Inflammatory macrophage (primary cell): ENCODE measurements around the gene PRDM16.

Experiments
- DNase-seq, 2 donors: peaks; one replicate each; pipeline ENCODE4 v3.0.0-alpha.2; 2020 to 2022

Gene PRDM16

DNA sequence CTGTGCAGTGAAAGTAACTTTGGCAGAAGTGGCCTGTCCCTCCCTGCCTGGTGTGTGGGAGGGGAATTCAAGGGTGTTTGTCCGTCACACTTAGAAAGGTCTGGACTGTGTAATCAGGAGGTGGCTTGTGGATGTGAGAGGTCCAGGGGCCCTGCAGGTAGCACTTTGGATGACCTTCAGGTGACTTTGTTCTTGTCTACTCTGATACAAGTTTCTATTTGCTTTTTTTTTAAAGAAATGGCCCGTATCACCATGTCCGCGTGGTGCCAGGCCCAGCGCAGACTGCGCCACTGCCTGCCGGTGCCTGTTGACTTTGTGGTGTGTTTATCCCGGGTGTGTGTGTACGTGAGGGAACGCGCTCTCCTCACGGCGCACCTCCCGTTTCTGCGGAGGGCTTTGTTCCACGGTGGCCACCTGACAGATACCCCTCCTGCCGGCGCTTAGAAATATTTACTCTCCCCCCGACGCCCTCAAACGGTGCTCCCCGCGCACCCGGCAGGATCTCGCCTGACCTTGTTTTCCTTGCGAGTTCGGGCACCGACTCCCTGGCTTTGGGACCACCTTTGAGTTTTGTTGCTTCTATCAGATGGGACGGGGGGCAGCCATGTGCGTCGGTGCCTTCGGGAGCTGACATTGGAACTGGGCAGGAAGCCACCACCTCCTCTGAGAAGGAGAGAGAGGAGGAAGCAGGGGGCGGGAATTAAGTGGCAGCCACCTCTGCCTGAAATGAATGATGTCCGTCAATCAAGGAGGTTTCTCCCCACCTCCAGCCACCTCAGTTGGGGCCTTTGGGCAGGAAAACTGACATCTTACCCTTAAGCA, 119.4 kb downstream of the PRDM16 start:
- no peak for DNase-seq

DNA sequence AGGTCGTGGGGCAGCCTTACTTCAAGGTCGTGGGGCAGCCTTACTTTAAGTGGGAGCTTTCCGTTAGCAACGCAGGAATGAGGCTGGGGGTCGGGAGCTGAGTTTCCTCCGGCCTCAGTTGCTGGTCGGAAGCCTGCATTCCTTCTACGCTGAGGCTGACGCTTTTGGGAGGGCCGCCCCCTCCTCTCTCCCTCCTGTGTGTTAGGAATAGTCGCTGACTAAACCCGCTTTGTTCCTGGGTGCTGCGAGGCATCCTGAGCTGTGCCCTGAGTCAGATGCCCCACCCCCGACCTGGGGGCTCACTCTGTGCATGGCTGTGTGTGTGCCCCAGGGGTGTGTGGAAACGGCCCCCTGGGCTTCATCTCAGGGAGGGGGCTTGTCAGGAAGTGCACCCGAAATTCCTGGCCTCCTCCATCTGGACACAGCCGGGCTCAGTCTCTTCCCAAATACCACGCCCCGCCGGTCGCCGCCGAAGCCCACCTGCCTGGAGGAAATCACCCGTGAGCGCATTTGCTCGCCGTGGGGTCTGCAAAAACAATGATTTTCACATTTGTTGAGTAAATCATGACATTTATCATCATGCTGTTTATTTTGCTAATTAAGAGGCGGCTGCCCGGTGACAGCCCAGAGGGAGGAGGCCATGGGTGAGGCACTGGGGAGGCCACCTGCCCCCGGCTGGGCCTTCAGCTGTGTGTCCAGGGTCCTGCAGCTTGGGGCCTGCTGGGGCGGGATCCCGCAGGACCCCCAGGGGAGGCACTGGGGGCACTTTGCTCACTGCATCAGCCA, 121.4 kb downstream of the PRDM16 start:
- DNase-seq: no peak

GRCh38 chr1:3192361-3192760, 123.4 kb downstream of the PRDM16 start:
- peak; percentile 28 to 35 for DNase-seq

GRCh38 chr1:3192825-3193224, 123.8 kb downstream of the PRDM16 start:
- no peak for DNase-seq

- no peak for DNase-seq
These were observed 124.8 kb downstream of the PRDM16 start for GRCh38 chr1:3193811-3194210.

DNA sequence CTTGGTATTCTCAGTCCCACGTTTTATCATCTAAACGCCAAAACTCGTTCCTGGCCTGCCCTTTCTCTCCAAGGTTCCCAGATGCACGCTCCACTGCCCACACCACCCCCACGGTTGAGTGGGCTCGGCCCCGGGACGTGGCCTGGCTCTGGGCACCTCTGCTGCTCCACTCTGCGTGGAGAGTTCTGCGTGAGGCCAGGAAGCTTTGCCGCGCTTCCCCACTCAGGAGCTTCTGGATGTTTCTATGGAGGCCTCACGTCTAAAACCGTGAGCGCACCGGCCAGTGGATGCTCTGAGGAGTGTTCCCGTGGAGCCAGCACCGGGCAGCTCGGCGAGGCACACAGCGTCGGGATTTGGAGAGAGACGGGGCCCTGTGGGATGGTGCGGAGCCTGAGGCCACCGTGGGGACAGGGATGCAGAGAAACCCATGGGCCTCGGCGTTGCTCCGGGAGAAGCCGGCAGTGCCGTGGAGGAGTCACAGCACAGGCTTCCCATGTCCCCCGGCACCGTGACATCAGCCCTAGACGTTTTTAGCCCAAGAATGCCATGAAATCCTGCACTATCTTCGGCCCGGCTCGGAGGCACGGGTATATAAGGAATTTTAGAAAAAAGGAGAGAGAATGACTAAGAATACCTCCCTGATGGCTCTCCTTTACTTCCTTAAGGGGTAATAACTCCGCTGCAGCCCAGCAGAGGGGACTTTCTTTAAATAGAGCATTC, 125.9 kb downstream of the PRDM16 start:
- no peak for DNase-seq

- no peak for DNase-seq
These were observed 126.4 kb downstream of the PRDM16 start for GRCh38 chr1:3195480-3195815.

DNA sequence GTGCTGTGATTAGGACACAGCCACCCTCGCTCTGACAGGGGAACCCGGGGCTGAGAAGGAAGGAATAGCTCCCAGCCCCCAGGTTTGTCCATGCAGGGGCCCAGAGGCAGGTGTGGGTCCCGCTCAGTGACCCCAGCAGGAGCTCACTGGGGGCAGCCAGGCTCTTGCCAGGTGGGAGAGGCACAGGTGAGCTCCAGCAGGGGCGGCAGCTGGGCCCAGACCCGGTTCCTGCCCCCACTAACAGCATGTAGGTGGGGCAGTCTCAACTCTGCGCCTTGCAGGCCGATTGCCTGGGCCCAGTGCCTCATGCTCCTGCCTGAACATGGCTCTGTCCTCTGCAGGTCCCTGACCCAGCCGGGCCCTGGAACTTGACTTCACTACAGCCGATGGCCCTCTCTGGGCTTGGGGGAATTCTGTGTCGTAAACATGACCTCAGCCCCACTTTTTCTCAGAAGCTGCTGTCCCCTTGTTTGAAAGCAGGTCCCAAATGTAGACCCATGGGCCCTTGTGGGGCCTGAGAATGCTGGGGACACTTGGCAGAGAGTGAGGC, 127.0 kb downstream of the PRDM16 start:
- no peak for DNase-seq

DNA sequence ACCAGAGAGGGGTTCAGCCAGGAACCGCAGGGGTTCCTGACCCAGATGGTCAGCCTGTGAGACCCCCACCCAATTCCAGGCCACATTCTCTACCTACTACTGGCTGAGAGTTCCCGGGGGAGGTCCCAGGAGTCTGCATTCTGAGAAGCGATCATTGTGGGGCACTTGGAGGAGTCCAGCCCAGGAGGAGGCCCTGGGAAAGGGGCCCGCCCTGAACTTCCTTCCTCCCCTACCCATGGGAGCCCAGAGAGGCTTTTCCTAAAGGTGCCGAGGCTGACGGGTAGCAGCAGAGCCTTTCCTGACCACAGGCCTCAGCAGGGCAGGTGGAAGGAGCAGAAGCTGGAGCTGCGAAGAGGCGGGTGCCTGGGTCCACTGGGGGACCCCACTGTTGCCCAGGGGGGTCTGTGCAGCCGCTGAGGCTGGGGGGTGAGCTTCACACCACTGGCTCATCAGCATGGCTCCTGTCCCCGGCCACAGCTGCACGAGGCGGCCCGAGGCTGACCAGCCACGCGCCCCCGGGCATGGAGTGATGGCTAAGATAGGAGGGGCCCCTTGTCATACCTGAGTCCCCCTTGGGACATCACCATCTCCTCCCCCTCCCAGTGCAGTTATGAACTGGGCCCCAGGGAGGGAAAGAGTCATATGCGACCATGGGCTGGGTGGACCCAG, 127.7 kb downstream of the PRDM16 start:
- DNase-seq: no peak

- DNase-seq: no peak
These were observed 128.8 kb downstream of the PRDM16 start for GRCh38 chr1:3197781-3198316.

DNA sequence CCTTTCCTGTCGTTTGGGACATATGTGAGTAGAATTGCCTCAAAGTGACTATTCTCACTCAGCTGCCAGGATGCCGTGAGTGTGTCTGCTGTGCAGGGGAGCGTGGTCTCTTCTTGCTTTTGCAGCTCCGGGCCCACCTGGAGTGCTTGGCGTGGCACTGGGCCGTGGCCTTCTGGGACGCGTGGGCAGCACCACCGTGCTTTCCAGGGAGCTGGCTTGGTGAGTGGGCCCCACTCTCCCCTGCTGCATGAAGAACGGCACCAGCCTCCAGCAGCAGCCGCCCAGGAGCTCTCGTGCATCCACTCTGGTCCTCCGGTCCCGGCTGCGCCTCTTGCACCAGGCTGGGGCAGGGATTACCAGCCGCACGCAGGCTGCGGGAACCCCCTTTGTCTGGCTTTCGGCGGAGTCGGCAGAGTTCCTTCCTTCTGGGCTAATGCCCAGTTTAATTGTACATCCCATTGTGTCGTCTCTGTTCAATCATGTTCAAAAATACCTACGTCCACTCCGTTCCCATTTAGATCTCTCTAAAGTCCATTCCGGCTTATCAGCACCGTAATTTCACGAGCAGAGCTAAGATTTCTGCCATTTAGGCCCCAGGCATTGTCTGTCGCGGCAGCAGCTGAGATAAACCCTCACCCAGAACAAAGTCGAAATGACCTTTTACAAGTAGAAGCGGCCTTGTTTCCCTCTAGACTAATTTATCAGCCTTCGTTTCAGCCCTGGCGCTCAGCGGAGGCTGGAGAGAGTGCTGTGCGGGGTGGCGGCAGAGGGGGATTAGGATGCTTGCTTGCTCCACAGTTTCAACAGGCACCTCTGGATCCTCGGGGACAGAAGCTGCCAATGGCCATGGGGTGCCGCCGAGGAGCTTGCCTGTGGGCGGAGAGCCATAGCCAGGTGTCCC, 129.6 kb downstream of the PRDM16 start:
- DNase-seq: no peak

- no peak for DNase-seq
These were observed 135.7 kb downstream of the PRDM16 start for GRCh38 chr1:3204725-3205124.

GRCh38 chr1:3205815-3206214, 136.8 kb downstream of the PRDM16 start:
- DNase-seq: no peak

DNA sequence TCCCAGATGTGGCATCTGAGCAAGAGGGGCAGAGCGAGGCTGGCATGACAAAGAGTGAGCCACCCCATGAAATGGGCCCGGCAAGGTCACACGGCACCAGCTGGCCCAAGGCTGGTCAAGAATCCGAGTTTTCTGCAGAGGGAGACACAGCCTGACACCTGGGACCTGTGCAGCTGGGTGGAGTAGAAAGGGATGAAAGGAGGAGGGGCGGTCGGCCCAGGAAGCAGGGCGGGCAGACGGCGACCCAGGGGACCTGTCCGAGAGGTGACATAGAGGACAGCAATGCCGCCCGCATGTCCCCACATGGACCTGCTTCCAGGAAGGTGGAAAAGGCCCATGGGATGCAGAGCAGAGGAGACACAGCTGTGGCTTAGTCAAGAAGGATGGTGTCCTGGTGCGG, 137.7 kb downstream of the PRDM16 start:
- DNase-seq: no peak

- peak in 1 of 2 donors; percentile 6 for DNase-seq
These were observed 138.3 kb downstream of the PRDM16 start for GRCh38 chr1:3207217-3207848.

DNA sequence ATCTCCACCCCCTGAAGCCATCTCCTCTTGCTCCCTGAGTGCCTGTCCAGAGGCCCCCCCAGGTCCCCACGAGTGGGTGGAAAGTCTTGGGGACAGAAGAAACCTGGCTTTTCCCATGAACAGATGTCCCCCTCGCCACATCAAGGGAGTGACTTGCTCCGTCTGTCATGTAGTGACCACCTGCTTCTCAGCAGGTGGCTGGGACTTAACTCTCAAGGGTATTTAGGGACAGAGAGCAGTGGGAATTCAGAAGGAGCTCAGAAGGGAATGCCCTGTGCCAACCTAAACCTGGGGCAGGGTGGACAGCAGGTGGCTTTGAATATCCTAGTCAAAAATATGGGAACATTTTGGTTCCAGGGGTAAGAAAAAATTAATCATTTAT, 139.8 kb downstream of the PRDM16 start:
- DNase-seq: no peak

GRCh38 chr1:3209201-3209600, 140.2 kb downstream of the PRDM16 start:
- DNase-seq: no peak

- DNase-seq: no peak
These were observed 142.8 kb downstream of the PRDM16 start for GRCh38 chr1:3211582-3212375.

DNA sequence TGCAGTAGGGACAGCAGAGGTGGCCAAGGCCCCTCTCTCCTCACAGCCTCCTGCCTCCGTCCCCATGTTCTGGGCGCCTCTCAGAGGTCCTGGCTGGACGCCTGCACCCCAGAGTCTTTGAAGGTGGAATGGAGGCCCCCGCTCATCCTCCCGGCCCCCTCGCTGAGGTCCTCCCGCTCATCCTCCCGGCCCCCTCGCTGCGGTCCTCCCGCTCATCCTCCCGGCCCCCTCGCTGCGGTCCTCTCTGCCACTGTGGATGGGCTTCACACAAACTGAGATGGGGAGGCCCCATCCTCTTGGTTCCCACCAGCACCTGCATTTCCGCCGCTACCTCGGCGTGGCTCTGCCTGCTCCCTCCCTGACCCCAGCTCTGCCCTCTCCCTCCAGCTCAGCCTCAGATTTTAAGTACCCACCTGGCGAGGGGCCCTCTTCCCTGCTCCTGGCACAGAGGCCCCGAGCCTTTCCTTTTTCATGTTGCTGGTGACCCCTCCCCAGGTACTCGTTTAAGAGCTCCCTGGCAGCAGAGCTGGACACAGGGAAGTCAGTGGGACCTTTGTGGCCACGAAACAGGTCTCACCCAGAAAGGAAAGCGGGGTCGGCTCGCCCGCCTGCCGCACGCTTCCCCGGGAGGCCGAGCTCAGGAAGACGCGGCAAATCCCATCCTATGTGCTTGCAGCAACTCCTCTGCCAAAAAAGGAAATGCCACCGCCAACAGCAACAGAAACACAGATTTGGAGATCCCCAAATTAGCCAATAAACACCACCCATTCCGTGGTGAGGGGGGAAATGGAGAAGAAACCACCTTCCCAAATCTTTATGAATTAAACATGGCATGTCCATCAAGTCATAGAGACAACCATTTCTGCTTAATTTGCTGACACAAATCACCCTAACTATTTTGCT, 143.7 kb downstream of the PRDM16 start:
- DNase-seq: no peak
